HepG2 (cell line): ENCODE results near the gene CADPS2. TPM values are rescaled to one million over a fixed set of nuclear protein-coding genes. Genes with fewer than 3 reads are reported as not detected.

ENCODE experiments used
- BHLHE40 ChIP-seq: IDR thresholded peaks from 2 replicates; pipeline ENCODE4 v1.6.1; 2011; ENCODE audit warnings: low read length, improper control_type of control experiment
- CENPX ChIP-seq: sonication (generic); formaldehyde crosslinking; IDR thresholded peaks from 2 replicates; pipeline ENCODE4 v1.9.0; 2021; ENCODE audit warnings: mild to moderate bottlenecking, missing genetic modification reagents, moderate library complexity
- CHCHD3 ChIP-seq: sonication (generic); formaldehyde crosslinking; IDR thresholded peaks from 2 replicates; pipeline ENCODE4 v1.8.0; 2022; ENCODE audit warnings: mild to moderate bottlenecking, missing genetic modification reagents, moderate library complexity
- ELF3 ChIP-seq: IDR thresholded peaks from 2 replicates; pipeline ENCODE4 v1.6.1; 2016; ENCODE audit warnings: missing genetic modification reagents, missing compliant biosample characterization
- ESRRA ChIP-seq: sonication (generic); formaldehyde crosslinking; IDR thresholded peaks from 2 replicates; pipeline ENCODE4 v1.5.1; 2020; ENCODE audit warnings: mild to moderate bottlenecking, low read depth, missing genetic modification reagents
- KDM2A ChIP-seq: sonication (generic); formaldehyde crosslinking; IDR thresholded peaks from 2 replicates; pipeline ENCODE4 v1.4.0; 2020; ENCODE audit warnings: low read depth, missing genetic modification reagents, borderline replicate concordance
- KLF12 ChIP-seq: sonication (generic); formaldehyde crosslinking; IDR thresholded peaks from 2 replicates; pipeline ENCODE4 v1.4.0; 2020; ENCODE audit warnings: missing genetic modification reagents, borderline replicate concordance
- MED1 ChIP-seq: sonication (generic); formaldehyde crosslinking; IDR thresholded peaks from 2 replicates; pipeline ENCODE4 v1.4.0; 2020; ENCODE audit warnings: missing genetic modification reagents
- MED8 ChIP-seq: sonication (generic); formaldehyde crosslinking; IDR thresholded peaks from 2 replicates; pipeline ENCODE4 v1.8.1; 2023; ENCODE audit warnings: mild to moderate bottlenecking, missing genetic modification reagents; ENCODE audit not compliant: insufficient replicate concordance
- MTA3 ChIP-seq: sonication (generic); formaldehyde crosslinking; IDR thresholded peaks from 2 replicates; pipeline ENCODE4 v1.4.0; 2020; ENCODE audit warnings: missing genetic modification reagents
- NFIC ChIP-seq: IDR thresholded peaks from 2 replicates; pipeline ENCODE4 v1.6.1; 2012; ENCODE audit warnings: mild to moderate bottlenecking, low read length, inconsistent platforms
- PAXIP1 ChIP-seq: sonication (generic); formaldehyde crosslinking; conservative IDR thresholded peaks from 2 replicates; pipeline ENCODE4 v1.4.0; 2020; ENCODE audit warnings: mild to moderate bottlenecking, missing genetic modification reagents, moderate library complexity
- POGZ ChIP-seq: sonication (generic); formaldehyde crosslinking; IDR thresholded peaks from 2 replicates; pipeline ENCODE4 v1.4.0; 2020; ENCODE audit warnings: mild to moderate bottlenecking, missing genetic modification reagents
- SIN3A ChIP-seq: IDR thresholded peaks from 2 replicates; pipeline ENCODE4 v1.6.1; 2011; ENCODE audit warnings: low read depth, mild to moderate bottlenecking, control low read depth, low read length, borderline replicate concordance
- TEAD3 ChIP-seq: optimal IDR thresholded peaks from 2 replicates; pipeline ENCODE3; 2016; ENCODE audit warnings: borderline replicate concordance
- ZFP36L1 ChIP-seq: sonication (generic); formaldehyde crosslinking; IDR thresholded peaks from 2 replicates; pipeline ENCODE4 v1.8.0; 2022; ENCODE audit warnings: mild to moderate bottlenecking, missing genetic modification reagents, moderate library complexity
- ZFP36L2 ChIP-seq: sonication (generic); formaldehyde crosslinking; IDR thresholded peaks from 2 replicates; pipeline ENCODE4 v1.4.0; 2020; ENCODE audit warnings: missing genetic modification reagents
- ZFY ChIP-seq: sonication (generic); formaldehyde crosslinking; IDR thresholded peaks from 2 replicates; pipeline ENCODE4 v1.4.0; 2020; ENCODE audit warnings: missing genetic modification reagents
- ZMYM4 ChIP-seq: sonication (generic); formaldehyde crosslinking; IDR thresholded peaks from 2 replicates; pipeline ENCODE4 v1.8.1; 2023; ENCODE audit warnings: mild to moderate bottlenecking, missing genetic modification reagents
- ZNF253 ChIP-seq: sonication (generic); formaldehyde crosslinking; IDR thresholded peaks from 2 replicates; pipeline ENCODE4 v1.8.0; 2022; ENCODE audit warnings: mild to moderate bottlenecking, missing genetic modification reagents, borderline replicate concordance
- ZNF275 ChIP-seq: sonication (generic); formaldehyde crosslinking; IDR thresholded peaks from 2 replicates; pipeline ENCODE4 v1.8.0; 2022; ENCODE audit warnings: missing genetic modification reagents, mild to moderate bottlenecking, inconsistent platforms, borderline replicate concordance
- ZNF337 ChIP-seq: sonication (generic); formaldehyde crosslinking; IDR thresholded peaks from 2 replicates; pipeline ENCODE4 v1.5.1; 2020; ENCODE audit warnings: missing genetic modification reagents, low read depth, mild to moderate bottlenecking, borderline replicate concordance
- ZNF451 ChIP-seq: sonication (generic); formaldehyde crosslinking; IDR thresholded peaks from 2 replicates; pipeline ENCODE4 v1.5.0; 2020; ENCODE audit warnings: mild to moderate bottlenecking, missing genetic modification reagents
- ZNF557 ChIP-seq: sonication (generic); formaldehyde crosslinking; IDR thresholded peaks from 2 replicates; pipeline ENCODE4 v1.4.0; 2020; ENCODE audit warnings: missing genetic modification reagents
- ZSCAN29 ChIP-seq: sonication (generic); formaldehyde crosslinking; conservative IDR thresholded peaks from 2 replicates; pipeline ENCODE4 v1.4.0; 2020; ENCODE audit warnings: mild to moderate bottlenecking, missing genetic modification reagents
- ZZZ3 ChIP-seq: sonication (generic); formaldehyde crosslinking; IDR thresholded peaks from 2 replicates; pipeline ENCODE4 v1.4.0; 2020; ENCODE audit warnings: missing genetic modification reagents, mild to moderate bottlenecking, borderline replicate concordance
- polyA plus RNA-seq, 8 experiments: library from polyadenylated mRNA; depleted of rRNA in 3 of 8; stranded (reverse) in 7 of 8; unstranded in 1 of 8; fragments of >200 nt; fragmentation: Illumina TruSeq in 4 of 8; extraction: Trizol in 4 of 8; gene quantifications; 2 replicates each; pipeline versions ENCODE4 v1.2.1 to v1.2.3, GENCODE V29; 2011 to 2016; ENCODE audit warnings: low read depth in 4 of 8, missing spikeins in 1 of 8, mixed read lengths in 1 of 8; ENCODE audit not compliant: insufficient read depth in 1 of 8
- total RNA-seq, 5 experiments: library from RNA; depleted of rRNA; stranded (reverse); fragments of >200 nt; fragmentation: Illumina TruSeq; extraction: Trizol; gene quantifications; 2 replicates each; pipeline ENCODE4 v1.2.3, GENCODE V29; 2016; ENCODE audit warnings: low read depth in 1 of 5

Gene CADPS2
- total and polyA plus RNA-seq, 2 of the 13 experiments (the other 11 are each of a cell fraction or from before 2014, with no cell fraction given), result 17.6 to 43.8 TPM

- TF ChIP-seq ZMYM4 (CRISPR knock-in tag) (0 out of 2 replicates have a peak, but pooled peaks have one; percentile 9), TEAD3 (no peak), NFIC (no peak), BHLHE40 (no peak), MED8 (CRISPR knock-in tag) (no peak), ZNF337 (CRISPR knock-in tag) (no peak), CENPX (no peak), ZNF451 (CRISPR knock-in tag) (no peak), ZZZ3 (CRISPR knock-in tag) (no peak), KDM2A (CRISPR knock-in tag) (no peak), KLF12 (CRISPR knock-in tag) (no peak), ZNF275 (CRISPR knock-in tag) (no peak), ZFP36L1 (no peak), MED1 (CRISPR knock-in tag) (no peak), POGZ (CRISPR knock-in tag) (no peak), PAXIP1 (peak; percentile 75), ZSCAN29 (CRISPR knock-in tag) (no peak), MTA3 (CRISPR knock-in tag) (no peak), ESRRA (CRISPR knock-in tag) (no peak), ZNF253 (CRISPR knock-in tag) (no peak), ELF3 (no peak), CHCHD3 (no peak), SIN3A (no peak), ZFY (0 out of 2 replicates have a peak, but pooled peaks have one; percentile 20), ZFP36L2 (CRISPR knock-in tag) (no peak), ZNF557 (CRISPR knock-in tag) (no peak)
Observed at GRCh38 chr7:122849322-122849956, 36.8 kb downstream of the CADPS2 start (continued).
